Type B pancreatic cell (in vitro differentiated cells): ENCODE data around the gene CCDC73. TPM values are rescaled to one million over a fixed set of nuclear protein-coding genes. Genes with fewer than 3 reads are reported as not detected.

Source experiments
- DNase-seq: peaks from one replicate; pipeline ENCODE4 v3.0.0; 2021; ENCODE audit warnings: mixed read lengths; ENCODE audit not compliant: unreplicated experiment; ENCODE audit errors: extremely low spot score
- H3K27ac Mint-ChIP-seq: 2 replicates; pipeline ENCODE4 v1.8.0; 2021; ENCODE audit warnings: mild to moderate bottlenecking, mixed read lengths
- H3K27me3 Mint-ChIP-seq: 2 replicates; pipeline ENCODE4 v1.8.0; 2021; ENCODE audit warnings: mixed read lengths
- H3K36me3 Mint-ChIP-seq: 2 replicates; pipeline ENCODE4 v1.8.0; 2021; ENCODE audit warnings: mixed read lengths
- H3K4me1 Mint-ChIP-seq: one replicate; pipeline ENCODE4 v1.8.0; 2021; ENCODE audit warnings: mixed read lengths; ENCODE audit not compliant: unreplicated experiment
- H3K4me3 Mint-ChIP-seq: 2 replicates; pipeline ENCODE4 v1.8.0; 2021; ENCODE audit warnings: mild to moderate bottlenecking, mixed read lengths
- H3K9me3 Mint-ChIP-seq: 2 replicates; pipeline ENCODE4 v1.8.0; 2021; ENCODE audit warnings: mixed read lengths
- total RNA-seq: library from RNA; stranded (reverse); gene quantifications from 2 replicates; pipeline ENCODE4 v1.2.1, GENCODE V29; 2021; ENCODE audit warnings: low replicate concordance
- TF ChIP-seq, protein P1 (sequence below): fragments of 200-600 bp; sonication (generic); conservative IDR thresholded peaks from 2 replicates; pipeline ENCODE4 v1.5.0; 2021; ENCODE audit warnings: antibody characterized with exemption, mild to moderate bottlenecking

CCDC73 gene
- total RNA-seq, 1 donor from 2014 or later = 0.07 TPM

DNA sequence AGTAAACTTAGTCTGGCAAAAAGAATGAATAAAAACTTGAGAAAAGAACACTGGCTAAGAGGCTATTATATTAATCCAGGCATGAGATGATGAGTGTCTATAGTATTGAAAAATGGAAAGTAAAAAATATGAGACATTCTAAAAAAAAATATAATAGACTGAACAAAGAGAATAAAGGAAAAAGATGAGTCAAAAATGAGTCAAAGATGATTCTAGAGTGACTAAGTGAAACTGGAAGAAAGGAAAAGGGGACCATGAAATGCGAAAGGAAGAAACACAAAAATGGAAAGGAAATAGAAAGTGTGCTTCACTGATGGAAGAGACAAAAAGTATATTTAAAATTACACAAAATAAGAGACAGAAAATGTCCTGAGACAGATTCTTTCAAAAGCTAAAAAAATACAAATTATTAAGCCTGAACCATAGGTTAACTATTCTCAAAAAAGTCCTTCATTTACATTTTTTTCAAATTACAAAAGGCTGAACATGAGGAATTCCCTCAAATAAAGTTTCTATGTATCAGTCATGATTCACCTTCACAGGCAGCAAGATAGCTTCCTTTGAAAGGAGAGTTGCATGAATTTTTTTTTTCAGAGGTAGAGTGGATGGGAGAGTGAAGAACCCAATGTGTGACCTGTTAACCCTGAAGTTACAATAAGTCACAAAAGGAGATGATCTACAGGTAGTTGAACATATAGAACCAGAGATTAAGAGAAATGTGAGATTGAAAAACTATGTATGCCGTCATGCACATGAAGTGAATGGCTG lies 135.6 kb downstream of the CCDC73 start:
- no peak for DNase-seq
- Mint-ChIP-seq H3K36me3 (no peaks in the 10 kb centered on the region), H3K9me3 (no peaks in the 10 kb centered on the region), H3K4me3 (no peak overlapping the region), H3K27me3 (peaks cover 22% of the 10 kb centered on the region), H3K27ac (no peak overlapping the region), H3K4me1 (no peaks in the 10 kb centered on the region)
- TF ChIP-seq, protein P1, sequence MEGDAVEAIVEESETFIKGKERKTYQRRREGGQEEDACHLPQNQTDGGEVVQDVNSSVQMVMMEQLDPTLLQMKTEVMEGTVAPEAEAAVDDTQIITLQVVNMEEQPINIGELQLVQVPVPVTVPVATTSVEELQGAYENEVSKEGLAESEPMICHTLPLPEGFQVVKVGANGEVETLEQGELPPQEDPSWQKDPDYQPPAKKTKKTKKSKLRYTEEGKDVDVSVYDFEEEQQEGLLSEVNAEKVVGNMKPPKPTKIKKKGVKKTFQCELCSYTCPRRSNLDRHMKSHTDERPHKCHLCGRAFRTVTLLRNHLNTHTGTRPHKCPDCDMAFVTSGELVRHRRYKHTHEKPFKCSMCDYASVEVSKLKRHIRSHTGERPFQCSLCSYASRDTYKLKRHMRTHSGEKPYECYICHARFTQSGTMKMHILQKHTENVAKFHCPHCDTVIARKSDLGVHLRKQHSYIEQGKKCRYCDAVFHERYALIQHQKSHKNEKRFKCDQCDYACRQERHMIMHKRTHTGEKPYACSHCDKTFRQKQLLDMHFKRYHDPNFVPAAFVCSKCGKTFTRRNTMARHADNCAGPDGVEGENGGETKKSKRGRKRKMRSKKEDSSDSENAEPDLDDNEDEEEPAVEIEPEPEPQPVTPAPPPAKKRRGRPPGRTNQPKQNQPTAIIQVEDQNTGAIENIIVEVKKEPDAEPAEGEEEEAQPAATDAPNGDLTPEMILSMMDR = no peak

DNA sequence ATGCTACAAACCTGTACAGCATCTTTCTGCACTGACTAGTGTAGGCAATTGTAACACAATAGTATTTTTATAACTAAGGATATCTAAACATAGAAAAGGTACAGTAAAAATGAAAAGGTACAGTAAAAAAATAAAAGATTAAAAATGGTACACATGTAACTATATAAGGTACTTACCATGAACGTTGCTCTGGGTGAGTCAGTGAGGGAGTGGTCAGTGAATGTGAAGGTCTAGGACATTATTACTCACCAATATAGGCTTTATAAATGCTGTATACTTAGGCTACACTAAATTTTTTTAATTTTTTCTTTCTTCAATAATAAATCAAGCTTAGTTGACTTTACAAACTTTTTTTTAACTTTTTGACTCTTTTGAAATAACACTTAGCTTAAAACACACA lies 150.9 kb downstream of the CCDC73 start:
- H3K27ac Mint-ChIP-seq = no peak overlapping the region
- no peak for DNase-seq
- H3K36me3 Mint-ChIP-seq = no peaks in the 10 kb centered on the region

DNA sequence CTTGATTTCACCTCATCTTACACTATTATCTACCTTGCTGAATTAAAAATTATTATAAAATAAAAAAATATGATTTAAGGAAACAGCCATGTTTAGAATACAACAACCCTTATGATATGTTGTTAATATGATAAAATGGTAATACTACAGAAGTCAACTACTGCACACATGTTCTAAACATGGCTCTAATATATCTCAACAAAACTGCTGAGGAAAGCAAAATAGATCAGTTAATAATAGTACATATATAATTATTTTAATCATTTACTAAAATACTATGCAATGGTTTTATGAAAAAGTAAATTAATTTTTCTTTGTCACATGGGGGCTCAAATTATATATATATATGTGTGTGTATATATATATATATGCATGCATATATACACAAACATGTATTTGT lies 153.1 kb downstream of the CCDC73 start:
- Mint-ChIP-seq H3K4me3 (no peak overlapping the region), H3K27ac (no peak overlapping the region), H3K27me3 (peaks cover 8% of the 10 kb centered on the region), H3K9me3 (no peaks in the 10 kb centered on the region), H3K4me1 (no peaks in the 10 kb centered on the region), H3K36me3 (no peaks in the 10 kb centered on the region)
- no peak for DNase-seq
- TF ChIP-seq, protein P1 = no peak

More for the DNA sequence above, 150.9 kb downstream of the CCDC73 start:
- no peaks in the 10 kb centered on the region for H3K4me1 Mint-ChIP-seq
- TF ChIP-seq, protein P1 = no peak
- H3K27me3 Mint-ChIP-seq = no peaks in the 10 kb centered on the region
- H3K9me3 Mint-ChIP-seq = no peaks in the 10 kb centered on the region
- H3K4me3 Mint-ChIP-seq = no peak overlapping the region

DNA sequence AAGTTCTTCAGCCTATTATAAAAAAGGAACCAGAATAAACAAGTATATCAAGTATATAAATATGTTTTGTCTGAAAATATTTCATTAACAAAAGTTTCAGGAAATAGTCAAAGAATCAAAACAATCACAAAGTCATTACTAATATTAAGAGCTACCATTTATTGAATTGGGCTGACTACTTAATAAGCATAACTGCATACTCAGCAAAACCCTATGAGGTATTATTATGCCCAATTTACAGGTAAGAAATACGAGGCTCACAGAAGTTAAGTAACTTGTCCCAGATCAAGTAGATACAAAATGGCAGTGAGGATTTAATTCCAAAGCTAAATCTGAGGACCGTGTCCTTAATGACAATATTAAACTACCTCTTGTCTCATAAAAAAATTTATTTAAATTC lies 158.6 kb downstream of the CCDC73 start:
- H3K27me3 Mint-ChIP-seq = peaks cover 15% of the 10 kb centered on the region
- H3K4me3 Mint-ChIP-seq = no peak overlapping the region
- TF ChIP-seq, protein P1 = no peak
- no peaks in the 10 kb centered on the region for H3K36me3 Mint-ChIP-seq
- H3K4me1 Mint-ChIP-seq = no peaks in the 10 kb centered on the region
- no peak overlapping the region for H3K27ac Mint-ChIP-seq
- no peak for DNase-seq
- H3K9me3 Mint-ChIP-seq = no peaks in the 10 kb centered on the region

DNA sequence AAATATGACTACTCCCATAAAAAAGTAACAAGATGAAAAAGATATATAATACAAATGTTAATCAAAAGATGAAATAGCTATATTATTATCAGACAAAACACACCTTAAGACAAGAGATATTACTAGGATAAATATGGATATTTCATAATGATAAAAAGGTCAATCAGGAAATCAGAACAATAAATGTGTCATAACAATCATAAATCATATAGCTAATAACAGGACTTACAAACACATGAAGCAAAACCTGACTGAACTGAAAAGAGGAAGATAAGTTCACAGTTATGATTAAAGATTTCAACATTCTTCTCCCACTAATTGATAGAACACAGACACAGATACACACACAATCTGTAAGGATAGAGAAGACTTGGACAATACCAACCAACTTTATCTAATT lies 163.6 kb downstream of the CCDC73 start:
- DNase-seq = no peak
- H3K27me3 Mint-ChIP-seq = peaks cover 7% of the 10 kb centered on the region
- no peak overlapping the region for H3K27ac Mint-ChIP-seq
- no peaks in the 10 kb centered on the region for H3K36me3 Mint-ChIP-seq
- H3K4me1 Mint-ChIP-seq = no peaks in the 10 kb centered on the region
- no peak overlapping the region for H3K4me3 Mint-ChIP-seq
- TF ChIP-seq, protein P1 = no peak
- H3K9me3 Mint-ChIP-seq = no peaks in the 10 kb centered on the region
